Measurements from ENCODE around the gene MAP1S. TPM values are rescaled to one million over a fixed set of nuclear protein-coding genes. Genes with fewer than 3 reads are reported as not detected.

MAP1S gene
- total RNA-seq, 2 donors from 2014 or later: 59.5 to 69.9 TPM

GRCh38 chr19:17751912-17752273 is 32.6 kb downstream of the MAP1S start:
- H3K4me3 Mint-ChIP-seq: peak overlapping the region; percentile 97 to 99
- H3K36me3 Mint-ChIP-seq (ENCODE audit: insufficient read depth in 2 of 2): peaks cover 4 to 9% of the 10 kb centered on the region in 2 donors
- no peaks in the 10 kb centered on the region for H3K9me3 Mint-ChIP-seq
- no peaks in the 10 kb centered on the region for H3K27me3 Mint-ChIP-seq (ENCODE audit: low read depth)
- H3K27ac Mint-ChIP-seq: peak overlapping the region; percentile 98
- DNase-seq (no peak), ATAC-seq (replicated peaks in 1 of 2) (peak in 1 of 2 donors; percentile 3)
- H3K4me1 Mint-ChIP-seq (ENCODE audit: low read depth): peaks cover 72% of the 10 kb centered on the region

GRCh38 chr19:17752865-17753639 is 33.8 kb downstream of the MAP1S start:
- no peaks in the 10 kb centered on the region for H3K9me3 Mint-ChIP-seq
- peaks cover 68% of the 10 kb centered on the region for H3K4me1 Mint-ChIP-seq (ENCODE audit: low read depth)

GRCh38 chr19:17753976-17754375 is 34.7 kb downstream of the MAP1S start:
- Mint-ChIP-seq H3K27ac (no peak overlapping the region), H3K4me1 (ENCODE audit: low read depth) (peaks cover 64% of the 10 kb centered on the region), H3K27me3 (ENCODE audit: low read depth) (no peaks in the 10 kb centered on the region), H3K9me3 (no peaks in the 10 kb centered on the region), H3K36me3 (ENCODE audit: insufficient read depth in 2 of 2) (peaks cover 5 to 15% of the 10 kb centered on the region in 2 donors), H3K4me3 (no peak overlapping the region)
- ATAC-seq (replicated peaks in 1 of 2) (no peak), DNase-seq (no peak)

More at GRCh38 chr19:17752865-17753639, 33.8 kb downstream of the MAP1S start:
- no peak overlapping the region for H3K27ac Mint-ChIP-seq
- peaks cover 5 to 12% of the 10 kb centered on the region in 2 donors for H3K36me3 Mint-ChIP-seq (ENCODE audit: insufficient read depth in 2 of 2)
- H3K27me3 Mint-ChIP-seq (ENCODE audit: low read depth): no peaks in the 10 kb centered on the region
- no peak for ATAC-seq (replicated peaks in 1 of 2)
- DNase-seq: no peak
- no peak overlapping the region for H3K4me3 Mint-ChIP-seq

- peaks cover 5 to 17% of the 10 kb centered on the region in 2 donors for H3K36me3 Mint-ChIP-seq (ENCODE audit: insufficient read depth in 2 of 2)
- H3K27me3 Mint-ChIP-seq (ENCODE audit: low read depth): no peaks in the 10 kb centered on the region
- peak overlapping the region; percentile 54 for H3K27ac Mint-ChIP-seq
- DNase-seq (no peak), ATAC-seq (replicated peaks in 1 of 2) (no peak)
- H3K4me3 Mint-ChIP-seq: peak overlapping the region; percentile 13 to 20
- H3K4me1 Mint-ChIP-seq (ENCODE audit: low read depth): peaks cover 55% of the 10 kb centered on the region
- no peaks in the 10 kb centered on the region for H3K9me3 Mint-ChIP-seq
Measured at GRCh38 chr19:17754634-17755442, 35.6 kb downstream of the MAP1S start.

GRCh38 chr19:17755443-17755890 is 36.2 kb downstream of the MAP1S start:
- no peaks in the 10 kb centered on the region for H3K27me3 Mint-ChIP-seq (ENCODE audit: low read depth)
- H3K4me3 Mint-ChIP-seq: peak overlapping the region in 1 of 2 donors; percentile 6
- H3K36me3 Mint-ChIP-seq (ENCODE audit: insufficient read depth in 2 of 2): peaks cover 5 to 20% of the 10 kb centered on the region in 2 donors
- H3K4me1 Mint-ChIP-seq (ENCODE audit: low read depth): peaks cover 53% of the 10 kb centered on the region
- ATAC-seq (replicated peaks in 1 of 2): no peak
- DNase-seq: no peak
- H3K27ac Mint-ChIP-seq: no peak overlapping the region
- H3K9me3 Mint-ChIP-seq: no peaks in the 10 kb centered on the region

GRCh38 chr19:17755977-17756670 is 36.8 kb downstream of the MAP1S start:
- Mint-ChIP-seq H3K36me3 (ENCODE audit: insufficient read depth in 2 of 2) (peaks cover 4 to 19% of the 10 kb centered on the region in 2 donors), H3K27ac (no peak overlapping the region), H3K9me3 (no peaks in the 10 kb centered on the region), H3K4me1 (ENCODE audit: low read depth) (peaks cover 48% of the 10 kb centered on the region), H3K27me3 (ENCODE audit: low read depth) (no peaks in the 10 kb centered on the region), H3K4me3 (peak overlapping the region; percentile 6 to 23)
- DNase-seq (peak; percentile 54), ATAC-seq (replicated peaks in 1 of 2) (peak in 1 of 2 donors; percentile 14)

- no peak for ATAC-seq (replicated peaks in 1 of 2)
- Mint-ChIP-seq H3K4me1 (ENCODE audit: low read depth) (peaks cover 39% of the 10 kb centered on the region), H3K4me3 (no peak overlapping the region), H3K27ac (no peak overlapping the region), H3K27me3 (ENCODE audit: low read depth) (no peaks in the 10 kb centered on the region), H3K36me3 (ENCODE audit: insufficient read depth in 2 of 2) (peaks cover 4 to 19% of the 10 kb centered on the region in 2 donors), H3K9me3 (no peaks in the 10 kb centered on the region)
- no peak for DNase-seq
Measured at GRCh38 chr19:17757125-17757524, 37.8 kb downstream of the MAP1S start.

GRCh38 chr19:17758515-17758914 is 39.2 kb downstream of the MAP1S start:
- ATAC-seq (replicated peaks in 1 of 2) (no peak), DNase-seq (no peak)
- no peaks in the 10 kb centered on the region for H3K27me3 Mint-ChIP-seq (ENCODE audit: low read depth)
- no peak overlapping the region for H3K27ac Mint-ChIP-seq
- H3K36me3 Mint-ChIP-seq (ENCODE audit: insufficient read depth in 2 of 2): peaks cover 4 to 24% of the 10 kb centered on the region in 2 donors
- no peaks in the 10 kb centered on the region for H3K9me3 Mint-ChIP-seq
- no peak overlapping the region for H3K4me3 Mint-ChIP-seq
- peaks cover 35% of the 10 kb centered on the region for H3K4me1 Mint-ChIP-seq (ENCODE audit: low read depth)

- no peak for DNase-seq
- H3K4me3 Mint-ChIP-seq: no peak overlapping the region
- peaks cover 4 to 33% of the 10 kb centered on the region in 2 donors for H3K36me3 Mint-ChIP-seq (ENCODE audit: insufficient read depth in 2 of 2)
- no peaks in the 10 kb centered on the region for H3K9me3 Mint-ChIP-seq
- peak overlapping the region; percentile 10 for H3K27ac Mint-ChIP-seq
- ATAC-seq (replicated peaks in 1 of 2): no peak
- peaks cover 16% of the 10 kb centered on the region for H3K4me1 Mint-ChIP-seq (ENCODE audit: low read depth)
- H3K27me3 Mint-ChIP-seq (ENCODE audit: low read depth): no peaks in the 10 kb centered on the region
Measured at GRCh38 chr19:17761148-17761547, 41.9 kb downstream of the MAP1S start.

GRCh38 chr19:17762505-17763229 is 43.4 kb downstream of the MAP1S start:
- Mint-ChIP-seq H3K4me1 (ENCODE audit: low read depth) (peaks cover 11% of the 10 kb centered on the region), H3K36me3 (ENCODE audit: insufficient read depth in 2 of 2) (peaks cover 1 to 36% of the 10 kb centered on the region in 2 donors), H3K4me3 (no peak overlapping the region), H3K27ac (no peak overlapping the region), H3K9me3 (no peaks in the 10 kb centered on the region), H3K27me3 (ENCODE audit: low read depth) (no peaks in the 10 kb centered on the region)
- DNase-seq (peak in 1 of 2 donors; percentile 28), ATAC-seq (replicated peaks in 1 of 2) (peak in 1 of 2 donors; percentile 25)

- ATAC-seq (replicated peaks in 1 of 2) (no peak), DNase-seq (no peak)
- H3K4me1 Mint-ChIP-seq (ENCODE audit: low read depth): peaks cover 4% of the 10 kb centered on the region
- peaks cover 4 to 35% of the 10 kb centered on the region in 2 donors for H3K36me3 Mint-ChIP-seq (ENCODE audit: insufficient read depth in 2 of 2)
- H3K27ac Mint-ChIP-seq: no peak overlapping the region
- H3K9me3 Mint-ChIP-seq: no peaks in the 10 kb centered on the region
- no peaks in the 10 kb centered on the region for H3K27me3 Mint-ChIP-seq (ENCODE audit: low read depth)
- no peak overlapping the region for H3K4me3 Mint-ChIP-seq
Measured at GRCh38 chr19:17764348-17764747, 45.1 kb downstream of the MAP1S start.

GRCh38 chr19:17765069-17765618 is 45.9 kb downstream of the MAP1S start:
- no peak for DNase-seq
- Mint-ChIP-seq H3K27me3 (ENCODE audit: low read depth) (no peaks in the 10 kb centered on the region), H3K4me1 (ENCODE audit: low read depth) (peaks cover 2% of the 10 kb centered on the region), H3K9me3 (no peaks in the 10 kb centered on the region), H3K36me3 (ENCODE audit: insufficient read depth in 2 of 2) (peaks cover 6 to 34% of the 10 kb centered on the region in 2 donors), H3K27ac (peak overlapping the region; percentile 43), H3K4me3 (no peak overlapping the region)
- peak in 1 of 2 donors; percentile 47 for ATAC-seq (replicated peaks in 1 of 2)
